Effector memory CD4-positive, alpha-beta T cell (primary cell): ENCODE measurements around the gene NSD1.

Experiments used
- DNase-seq, 3 donors: peaks; one replicate each; pipeline ENCODE4 v3.0.0-alpha.2; 2020
- H3K27ac ChIP-seq: 2 replicates; pipeline ENCODE4 v1.7.0; 2013; ENCODE audit warnings: mild to moderate bottlenecking, low read length, moderate library complexity; ENCODE audit not compliant: insufficient read depth, poor library complexity, severe bottlenecking
- H3K27me3 ChIP-seq: replicated peaks from 2 replicates; pipeline ENCODE4 v1.7.0; 2013; ENCODE audit warnings: mild to moderate bottlenecking, low read length; ENCODE audit not compliant: insufficient read depth, control insufficient read depth, poor library complexity, severe bottlenecking
- H3K36me3 ChIP-seq: 2 replicates; pipeline ENCODE4 v1.7.0; 2013; ENCODE audit warnings: mild to moderate bottlenecking, low read length, moderate library complexity; ENCODE audit not compliant: control insufficient read depth, insufficient read depth
- H3K4me1 ChIP-seq: 2 replicates; pipeline ENCODE4 v1.7.0; 2013; ENCODE audit warnings: low read length, mild to moderate bottlenecking; ENCODE audit not compliant: control insufficient read depth, insufficient read depth, poor library complexity, severe bottlenecking
- H3K4me3 ChIP-seq: 2 replicates; pipeline ENCODE4 v1.7.0; 2013; ENCODE audit warnings: low read length, low read depth, mild to moderate bottlenecking; ENCODE audit not compliant: insufficient read depth, poor library complexity, severe bottlenecking
- H3K9me3 ChIP-seq: 2 replicates; pipeline ENCODE4 v1.7.0; 2013; ENCODE audit warnings: mild to moderate bottlenecking, low read length, moderate library complexity; ENCODE audit not compliant: control insufficient read depth

The NSD1 gene

DNA sequence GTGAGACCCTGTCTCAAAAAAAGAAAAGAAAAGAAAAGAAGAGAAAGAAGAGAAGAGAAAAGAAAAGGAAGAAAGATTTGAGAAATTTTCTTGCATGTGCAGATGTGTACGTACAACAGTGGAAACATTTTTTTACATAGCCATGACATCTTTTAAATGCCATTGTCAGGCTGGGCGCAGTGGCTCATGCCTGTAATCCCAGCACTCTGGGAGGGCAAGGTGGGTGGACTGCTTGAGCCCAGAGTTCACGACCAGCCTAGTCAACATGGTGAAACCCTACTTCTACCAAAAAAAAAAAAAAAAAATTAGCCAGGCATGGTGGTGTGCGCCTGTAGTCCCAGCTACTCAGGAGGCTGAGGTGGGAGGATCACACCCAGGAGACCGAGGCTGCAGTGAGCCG lies 211.3 kb downstream of the NSD1 start:
- DNase-seq: no peak
- Histone ChIP-seq H3K36me3 (peaks cover 25% of the 10 kb centered on the region), H3K4me1 (peaks cover 3% of the 10 kb centered on the region), H3K4me3 (no peak overlapping the region), H3K9me3 (no peaks in the 10 kb centered on the region), H3K27me3 (no peaks in the 10 kb centered on the region), H3K27ac (no peak overlapping the region)

DNA sequence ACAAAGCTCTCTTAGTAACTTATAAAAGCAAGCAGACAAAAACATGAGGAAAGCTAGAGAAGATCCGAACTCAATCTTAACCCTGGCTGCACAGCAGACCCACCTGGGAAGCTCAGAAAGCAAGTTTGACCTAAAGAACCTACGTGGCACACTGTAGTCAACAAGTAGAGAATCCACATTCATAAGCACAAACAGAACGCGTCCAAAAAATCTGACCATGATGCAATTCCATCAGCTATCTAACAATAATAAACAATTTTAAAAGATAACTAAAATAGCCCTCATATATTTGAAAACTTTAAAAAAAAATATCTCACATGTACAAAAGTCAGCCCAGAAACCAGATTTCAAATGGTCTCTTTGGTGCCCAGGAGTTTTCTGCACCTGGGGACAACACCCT lies 213.2 kb downstream of the NSD1 start:
- H3K27me3 ChIP-seq: no peaks in the 10 kb centered on the region
- no peaks in the 10 kb centered on the region for H3K9me3 ChIP-seq
- H3K27ac ChIP-seq: no peak overlapping the region
- no peak overlapping the region for H3K4me3 ChIP-seq
- peaks cover 17% of the 10 kb centered on the region for H3K4me1 ChIP-seq
- peaks cover 21% of the 10 kb centered on the region for H3K36me3 ChIP-seq
- DNase-seq: no peak

DNA sequence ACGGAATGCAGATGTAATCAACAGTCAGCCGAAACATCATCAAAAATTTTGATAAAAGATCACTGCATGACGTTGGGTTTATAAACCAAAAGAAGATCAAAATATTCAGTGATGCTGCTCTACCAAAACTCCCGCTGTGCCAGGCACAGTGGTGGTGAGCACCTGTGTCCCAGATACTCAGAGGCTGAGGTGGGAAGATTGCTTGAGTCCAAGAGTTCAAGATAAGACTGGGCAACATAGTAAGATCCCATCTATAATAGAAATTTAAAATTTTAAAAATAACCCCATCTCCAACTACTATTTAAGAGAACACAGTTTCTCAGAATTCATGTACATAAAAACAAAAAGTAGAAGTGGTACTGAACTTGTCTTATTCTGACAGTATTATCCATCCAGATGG lies 214.1 kb downstream of the NSD1 start:
- peaks cover 21% of the 10 kb centered on the region for H3K36me3 ChIP-seq
- no peak overlapping the region for H3K4me3 ChIP-seq
- H3K9me3 ChIP-seq: no peaks in the 10 kb centered on the region
- no peak overlapping the region for H3K27ac ChIP-seq
- no peak for DNase-seq
- H3K27me3 ChIP-seq: no peaks in the 10 kb centered on the region
- peaks cover 22% of the 10 kb centered on the region for H3K4me1 ChIP-seq

DNA sequence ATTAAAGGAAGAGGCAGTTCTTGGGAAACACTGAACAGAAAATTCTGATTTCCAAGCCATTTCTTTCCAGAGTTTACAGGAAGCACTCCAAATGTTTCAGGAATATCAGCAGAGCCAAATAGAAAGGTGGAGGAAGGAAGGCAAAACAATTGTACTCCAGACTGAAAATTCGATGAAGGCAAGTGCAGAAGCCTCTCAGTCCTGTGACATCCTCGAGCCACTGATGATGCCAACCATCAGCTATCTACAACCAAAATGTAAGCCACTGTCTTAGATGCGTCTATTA lies 215.7 kb downstream of the NSD1 start:
- Histone ChIP-seq H3K27ac (no peak overlapping the region), H3K27me3 (no peaks in the 10 kb centered on the region), H3K4me1 (peaks cover 22% of the 10 kb centered on the region), H3K9me3 (no peaks in the 10 kb centered on the region), H3K4me3 (no peak overlapping the region), H3K36me3 (peaks cover 21% of the 10 kb centered on the region)
- no peak for DNase-seq

DNA sequence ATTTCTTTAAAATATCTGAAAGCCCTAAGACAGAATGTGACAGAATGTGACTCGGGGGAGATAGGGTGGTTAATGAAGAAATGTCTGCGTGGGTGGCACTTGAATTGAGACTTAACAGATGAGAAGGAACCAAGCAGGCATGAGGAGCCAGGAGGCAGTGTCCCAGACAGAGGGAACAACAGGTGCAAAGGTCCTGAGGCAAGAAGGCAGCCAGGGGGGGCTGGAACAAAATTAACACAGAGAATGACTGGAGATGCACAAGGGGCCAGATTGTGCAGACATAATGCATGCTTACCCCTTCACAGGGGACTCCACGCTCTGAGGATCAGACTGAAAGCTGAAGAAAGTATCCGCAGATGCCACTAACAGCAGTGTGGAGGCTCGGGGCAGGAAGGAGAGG lies 216.2 kb downstream of the NSD1 start:
- Histone ChIP-seq H3K4me3 (no peak overlapping the region), H3K27ac (no peak overlapping the region), H3K27me3 (no peaks in the 10 kb centered on the region), H3K36me3 (peaks cover 21% of the 10 kb centered on the region), H3K4me1 (peaks cover 22% of the 10 kb centered on the region), H3K9me3 (no peaks in the 10 kb centered on the region)
- no peak for DNase-seq
